SK-N-SH (cell line): Measurements from ENCODE around the gene CBX7.

ENCODE experiments used
- EP300 ChIP-seq, 2 experiments: IDR thresholded peaks; 2 replicates each; pipeline versions ENCODE4 v1.4.0 to v1.6.1; 2012; ENCODE audit warnings: borderline replicate concordance in 1 of 2, low read depth in 1 of 2, low read length in 1 of 2
- NFIC ChIP-seq: IDR thresholded peaks from 2 replicates; pipeline ENCODE4 v1.4.0; 2012; ENCODE audit warnings: borderline replicate concordance

GRCh38 chr22:39173787-39174497 is 21.5 kb upstream of the CBX7 start:
- TF ChIP-seq NFIC (no peak), EP300 (IDR thresholded peaks at IDR 0.05; ENCODE audit: borderline replicate concordance in 1 of 2, low read depth in 1 of 2, low read length in 1 of 2) (no peak)
